Kidney epithelial cell (primary cell): ENCODE results near the gene MPEG1. TPM values are rescaled to one million over a fixed set of nuclear protein-coding genes. Genes with fewer than 3 reads are reported as not detected.

Source experiments
- DNase-seq: peaks from one replicate; pipeline ENCODE4 v3.0.0-alpha.2; 2010; ENCODE audit warnings: low read depth
- H3K27me3 ChIP-seq: 2 replicates; pipeline ENCODE4 v1.6.0; 2011; ENCODE audit warnings: low read length; ENCODE audit not compliant: control insufficient read depth, insufficient read depth
- H3K36me3 ChIP-seq: 2 replicates; pipeline ENCODE4 v1.5.1; 2011; ENCODE audit warnings: low read length; ENCODE audit not compliant: control insufficient read depth, insufficient read depth
- H3K4me3 ChIP-seq: 2 replicates; pipeline ENCODE4 v1.5.1; 2011; ENCODE audit warnings: low read depth, mild to moderate bottlenecking, control low read depth, low read length
- total RNA-seq: library from RNA; depleted of rRNA; stranded (reverse); fragments of >200 nt; gene quantifications from 2 replicates; pipeline ENCODE4 v1.2.3, GENCODE V29; 2015
- TF ChIP-seq, protein P1 (sequence below): IDR thresholded peaks from 2 replicates; pipeline ENCODE4 v1.5.1; 2011; ENCODE audit warnings: mild to moderate bottlenecking, moderate library complexity, low read length, control low read depth, inconsistent platforms; ENCODE audit not compliant: insufficient read depth, poor library complexity, severe bottlenecking

MPEG1 gene
- total RNA-seq, 1 donor from 2014 or later: not detected

DNA sequence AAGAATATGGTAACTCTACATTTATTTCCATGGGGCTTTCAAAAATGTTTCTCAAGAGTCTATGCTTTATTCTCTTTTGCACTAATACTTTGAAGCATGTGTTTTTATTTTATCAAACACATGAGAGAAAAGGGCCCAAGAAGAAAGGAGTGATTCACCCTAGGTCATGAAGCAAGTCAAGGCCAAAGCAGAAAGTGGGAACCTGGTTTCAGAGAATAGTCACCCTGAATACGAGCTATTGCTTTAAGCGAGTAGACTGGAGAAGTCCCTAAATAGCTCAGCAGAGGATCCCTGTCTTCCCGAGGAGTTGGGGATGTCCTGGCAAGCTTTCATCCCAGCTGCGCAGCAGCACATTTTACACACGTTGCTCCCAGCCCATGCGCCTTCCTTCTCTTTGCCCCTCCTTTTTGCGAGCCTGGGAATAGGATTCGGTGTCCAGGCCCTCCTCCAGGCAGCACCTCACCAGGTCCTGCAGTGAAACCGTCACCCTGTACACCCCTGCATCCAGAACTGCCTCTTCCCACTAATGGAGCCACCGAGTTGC is 19.1 kb downstream of the MPEG1 start:
- Histone ChIP-seq H3K36me3 (no peaks in the 10 kb centered on the region), H3K27me3 (no peaks in the 10 kb centered on the region), H3K4me3 (no peak overlapping the region)
- TF ChIP-seq, protein P1, sequence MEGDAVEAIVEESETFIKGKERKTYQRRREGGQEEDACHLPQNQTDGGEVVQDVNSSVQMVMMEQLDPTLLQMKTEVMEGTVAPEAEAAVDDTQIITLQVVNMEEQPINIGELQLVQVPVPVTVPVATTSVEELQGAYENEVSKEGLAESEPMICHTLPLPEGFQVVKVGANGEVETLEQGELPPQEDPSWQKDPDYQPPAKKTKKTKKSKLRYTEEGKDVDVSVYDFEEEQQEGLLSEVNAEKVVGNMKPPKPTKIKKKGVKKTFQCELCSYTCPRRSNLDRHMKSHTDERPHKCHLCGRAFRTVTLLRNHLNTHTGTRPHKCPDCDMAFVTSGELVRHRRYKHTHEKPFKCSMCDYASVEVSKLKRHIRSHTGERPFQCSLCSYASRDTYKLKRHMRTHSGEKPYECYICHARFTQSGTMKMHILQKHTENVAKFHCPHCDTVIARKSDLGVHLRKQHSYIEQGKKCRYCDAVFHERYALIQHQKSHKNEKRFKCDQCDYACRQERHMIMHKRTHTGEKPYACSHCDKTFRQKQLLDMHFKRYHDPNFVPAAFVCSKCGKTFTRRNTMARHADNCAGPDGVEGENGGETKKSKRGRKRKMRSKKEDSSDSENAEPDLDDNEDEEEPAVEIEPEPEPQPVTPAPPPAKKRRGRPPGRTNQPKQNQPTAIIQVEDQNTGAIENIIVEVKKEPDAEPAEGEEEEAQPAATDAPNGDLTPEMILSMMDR: no peak
- DNase-seq: no peak

GRCh38 chr11:59192446-59193020 is 20.2 kb downstream of the MPEG1 start:
- no peak overlapping the region for H3K4me3 ChIP-seq
- TF ChIP-seq, protein P1: no peak
- no peaks in the 10 kb centered on the region for H3K27me3 ChIP-seq
- H3K36me3 ChIP-seq: no peaks in the 10 kb centered on the region
- no peak for DNase-seq

- no peak for DNase-seq
- H3K4me3 ChIP-seq: no peak overlapping the region
- H3K36me3 ChIP-seq: no peaks in the 10 kb centered on the region
- TF ChIP-seq, protein P1: no peak
- no peaks in the 10 kb centered on the region for H3K27me3 ChIP-seq
These were observed 20.8 kb downstream of the MPEG1 start for GRCh38 chr11:59191890-59192289.

- Histone ChIP-seq H3K4me3 (no peak overlapping the region), H3K27me3 (no peaks in the 10 kb centered on the region), H3K36me3 (no peaks in the 10 kb centered on the region)
- TF ChIP-seq, protein P1: no peak
- DNase-seq: no peak
These were observed 21.6 kb downstream of the MPEG1 start for GRCh38 chr11:59191095-59191494.

DNA sequence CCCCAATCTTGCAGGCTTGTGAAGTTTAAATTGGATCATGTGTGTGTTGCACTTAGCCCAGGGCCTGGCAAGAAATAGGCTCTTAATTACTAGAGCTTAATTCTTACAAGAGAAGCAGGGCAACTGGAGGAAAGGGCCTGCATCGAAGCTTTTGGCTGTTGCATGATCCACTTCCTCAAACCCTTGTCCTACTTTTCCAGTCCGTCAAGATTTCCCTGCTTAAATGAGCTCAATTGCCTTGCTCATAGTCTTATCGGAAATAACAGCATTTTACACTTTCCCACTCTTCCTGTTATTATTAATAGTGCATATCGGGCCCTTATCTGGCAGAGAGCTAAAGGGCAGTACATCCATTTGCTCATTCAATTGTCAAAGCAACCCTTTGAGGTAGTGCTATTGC is 22.7 kb downstream of the MPEG1 start:
- Histone ChIP-seq H3K36me3 (no peaks in the 10 kb centered on the region), H3K27me3 (no peaks in the 10 kb centered on the region), H3K4me3 (no peak overlapping the region)
- DNase-seq: no peak
- TF ChIP-seq, protein P1: no peak

DNA sequence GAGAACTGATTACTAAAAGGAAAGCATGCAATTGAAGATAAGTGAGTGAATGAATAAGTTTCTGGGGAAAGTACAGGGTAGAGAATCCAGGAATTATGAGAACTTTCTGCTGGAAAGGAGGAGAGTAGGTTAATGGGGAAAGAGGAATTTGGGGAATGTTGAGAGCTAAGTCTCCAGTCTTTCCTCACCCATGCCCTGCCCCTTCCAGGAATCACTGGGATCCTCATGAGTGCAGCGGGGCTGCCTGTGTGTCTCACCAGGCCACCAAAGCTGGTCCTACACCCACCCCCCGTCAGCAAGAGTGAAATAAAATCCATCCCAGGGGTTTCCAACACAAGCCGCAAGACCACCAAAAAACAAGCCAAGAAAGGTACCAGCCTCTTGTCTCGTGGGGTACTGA is 23.8 kb downstream of the MPEG1 start:
- Histone ChIP-seq H3K4me3 (no peak overlapping the region), H3K36me3 (no peaks in the 10 kb centered on the region), H3K27me3 (no peaks in the 10 kb centered on the region)
- TF ChIP-seq, protein P1: no peak
- DNase-seq: no peak
